ENCODE results near the gene HECW1.
A peak's percentile ranks its signal among the peaks of the same experiment; 100 is the strongest.
"Not testable (repeated sequence)": the region's sequence is repeated elsewhere in the genome, so short reads cannot be mapped to it uniquely, and the experiment has no call there.

Gene HECW1

DNA sequence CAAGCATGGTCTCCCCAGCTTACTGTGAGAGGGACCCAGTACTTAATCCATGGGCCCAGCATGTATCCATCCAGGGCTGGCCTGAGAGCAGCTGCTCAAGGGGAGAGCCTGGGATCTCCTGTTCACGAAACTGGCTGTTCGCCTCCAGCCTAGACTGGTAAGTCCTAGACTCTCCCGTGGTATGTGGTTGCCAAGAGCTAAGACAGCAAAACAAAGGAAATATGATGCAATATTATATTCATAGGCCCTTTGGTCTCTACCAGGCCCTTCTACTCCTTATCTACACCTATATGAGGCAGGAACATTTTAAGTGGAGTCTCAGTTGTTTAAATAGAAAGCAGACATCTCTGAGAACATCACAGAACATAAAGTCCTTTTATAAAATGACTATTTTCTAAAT, 441.6 kb downstream of the HECW1 start:
- no peak for DNase-seq

DNA sequence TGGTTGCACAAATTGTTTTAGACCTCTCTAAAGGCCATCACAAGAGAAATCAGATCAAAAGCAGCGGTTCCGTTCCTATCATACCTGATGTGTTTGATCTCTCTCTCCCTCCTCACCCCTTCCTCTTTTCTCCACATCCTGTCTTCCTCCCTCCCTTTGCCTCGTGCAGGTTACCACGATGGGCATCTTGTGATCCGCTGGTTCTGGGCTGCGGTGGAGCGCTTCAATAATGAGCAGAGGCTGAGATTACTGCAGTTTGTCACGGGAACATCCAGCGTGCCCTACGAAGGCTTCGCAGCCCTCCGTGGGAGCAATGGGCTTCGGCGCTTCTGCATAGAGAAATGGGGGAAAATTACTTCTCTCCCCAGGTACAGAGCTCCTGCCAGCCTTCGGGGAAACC, 442.0 kb downstream of the HECW1 start:
- no peak for DNase-seq

DNA sequence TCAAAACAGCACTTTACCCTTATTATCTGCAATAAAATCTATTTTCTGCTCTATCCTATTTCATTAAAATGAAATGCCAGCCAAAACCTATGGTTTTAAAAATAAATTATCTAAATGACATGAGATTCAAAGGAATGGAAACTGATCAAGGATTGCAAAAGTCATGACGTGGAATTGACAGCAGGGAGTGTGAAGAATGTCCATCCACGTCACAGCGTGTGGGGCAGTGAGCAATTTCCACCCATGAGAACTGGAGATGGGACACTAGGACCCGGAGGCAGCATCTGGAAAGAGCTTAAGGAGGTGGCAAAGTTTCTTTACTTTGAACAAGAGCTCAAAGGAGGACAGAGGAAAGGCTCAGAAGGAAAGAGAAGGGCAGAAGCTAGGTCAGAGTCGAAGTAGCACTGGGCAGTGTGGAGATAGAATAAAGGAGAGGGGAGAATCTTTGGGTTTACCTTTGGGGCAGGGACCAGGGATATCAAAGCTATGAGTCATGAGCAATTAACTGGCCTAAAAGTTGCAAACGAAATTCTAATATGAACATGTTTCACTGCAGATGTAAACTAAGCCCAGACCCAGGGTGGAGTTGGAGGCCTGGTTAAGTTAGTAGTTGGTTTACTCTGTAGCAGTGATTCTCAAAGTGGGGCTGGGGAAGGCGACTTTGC, 445.5 kb downstream of the HECW1 start:
- DNase-seq, result no peak

DNA sequence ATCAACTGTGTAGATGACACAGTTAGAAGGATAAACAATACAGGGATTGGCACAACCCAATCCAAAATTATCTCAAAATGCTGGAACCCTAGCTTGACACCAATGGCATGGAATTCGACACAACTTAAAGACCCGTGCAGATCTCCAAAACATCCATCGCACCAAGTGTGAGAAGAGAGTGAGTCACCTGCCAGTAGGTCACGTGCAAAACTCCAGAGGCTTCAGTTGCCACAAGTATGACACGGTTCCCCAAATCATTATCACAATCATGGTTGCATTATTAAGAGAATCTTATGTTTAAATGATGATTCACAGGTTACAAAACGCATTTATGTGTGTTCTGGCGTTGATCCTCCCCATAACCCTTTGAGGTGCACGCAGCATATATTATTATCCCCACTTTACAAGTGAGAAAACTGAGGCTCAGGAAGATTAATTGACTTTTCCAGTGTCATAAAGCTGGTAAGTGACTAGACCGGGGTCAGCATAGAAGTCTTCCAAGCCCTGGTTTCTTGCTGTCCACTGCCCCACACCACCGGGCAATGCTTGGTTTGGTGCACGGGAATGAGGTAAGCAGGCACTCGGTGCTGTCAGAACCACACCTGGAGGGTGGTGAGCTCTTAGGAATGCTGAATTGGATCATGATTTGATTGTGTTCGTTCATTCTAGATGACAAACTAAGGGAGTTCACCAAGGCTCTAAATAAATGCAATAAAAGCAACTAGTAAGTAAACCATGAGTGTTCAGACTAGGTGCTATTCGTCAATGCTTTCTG, 446.9 kb downstream of the HECW1 start:
- DNase-seq, result peak; percentile 16

DNA sequence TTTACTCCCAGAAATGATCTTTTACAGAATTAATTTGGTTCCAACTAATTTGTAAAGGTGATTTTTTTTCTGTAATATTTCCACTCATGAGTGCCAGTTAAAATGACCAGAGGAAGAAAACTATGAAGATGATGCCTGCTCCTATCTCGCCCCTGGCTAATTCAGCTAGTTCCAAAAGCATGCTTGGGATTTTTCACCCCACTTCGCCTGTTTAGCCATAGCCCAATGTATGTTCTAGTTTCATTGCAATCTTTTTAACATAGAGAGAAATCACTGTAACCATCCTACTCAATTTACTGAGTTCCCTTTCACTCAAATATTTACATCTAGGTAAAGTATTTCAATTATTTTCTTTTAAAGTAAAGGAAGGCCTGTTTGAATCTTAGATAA, 447.5 kb downstream of the HECW1 start:
- no peak for DNase-seq

DNA sequence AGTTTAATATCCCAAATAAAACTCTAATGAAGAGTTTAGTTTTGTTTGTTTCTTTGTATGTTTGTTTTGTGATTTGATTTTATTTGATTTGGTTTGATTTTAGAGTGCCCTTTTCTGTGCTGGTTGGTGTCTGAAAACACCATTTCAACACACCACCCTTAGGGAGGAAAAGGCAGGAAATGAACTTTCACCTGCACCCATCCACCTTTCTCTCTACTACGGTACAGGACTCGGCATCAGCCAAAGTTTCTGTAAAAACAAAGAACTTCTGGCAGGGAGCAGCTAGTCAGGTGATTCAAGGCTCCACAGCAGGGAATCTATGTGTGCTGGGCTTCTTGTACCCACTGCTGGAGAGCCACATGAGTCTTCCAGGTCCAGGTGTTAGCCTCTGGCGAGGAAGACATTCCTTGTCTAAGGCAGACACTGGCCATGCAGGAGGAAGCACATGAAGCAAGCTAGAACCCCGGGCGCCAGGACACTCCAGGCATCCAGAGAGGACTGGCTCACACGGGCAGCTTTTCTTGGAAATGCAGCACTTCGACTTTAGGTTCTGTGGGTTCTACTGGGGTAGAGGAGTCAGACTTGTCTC, 448.4 kb downstream of the HECW1 start:
- no peak for DNase-seq

DNA sequence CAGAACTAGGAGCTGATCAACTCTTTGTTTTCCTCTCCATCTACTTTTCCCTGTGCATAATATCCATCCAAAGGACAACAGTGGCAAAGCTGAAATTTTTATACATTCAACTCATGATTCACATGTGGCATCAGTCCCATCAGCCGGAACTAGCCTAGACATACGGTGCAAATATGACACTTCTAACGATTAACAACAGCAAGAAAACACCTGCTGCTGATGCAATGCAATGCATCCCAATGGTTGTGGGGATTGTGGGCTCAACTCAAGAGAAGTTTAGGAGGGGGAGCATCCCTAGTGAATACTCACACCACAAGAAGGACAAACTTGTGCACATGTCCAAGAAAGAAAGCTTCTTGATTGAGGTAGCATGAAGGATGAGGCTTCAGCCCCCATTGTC, 449.9 kb downstream of the HECW1 start:
- no peak for DNase-seq

DNA sequence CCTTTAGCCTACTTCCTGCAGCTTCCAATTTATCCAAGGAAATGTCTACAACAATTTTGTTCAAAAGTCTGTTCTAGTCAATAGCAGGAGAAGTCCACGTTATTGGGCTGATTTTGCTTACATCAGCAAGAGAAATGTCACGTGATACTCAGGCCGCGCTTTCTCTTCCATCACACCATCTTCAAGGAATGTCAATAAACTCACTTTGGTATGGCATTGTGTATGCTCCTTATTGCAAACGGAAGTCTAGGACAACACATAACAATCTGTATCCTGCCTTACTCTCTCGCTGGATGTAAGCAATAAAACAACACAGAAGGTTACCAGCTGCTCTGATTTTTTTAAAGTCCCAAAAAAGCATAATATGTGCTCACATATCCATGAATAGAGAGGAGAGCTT, 453.3 kb downstream of the HECW1 start:
- DNase-seq, result no peak

DNA sequence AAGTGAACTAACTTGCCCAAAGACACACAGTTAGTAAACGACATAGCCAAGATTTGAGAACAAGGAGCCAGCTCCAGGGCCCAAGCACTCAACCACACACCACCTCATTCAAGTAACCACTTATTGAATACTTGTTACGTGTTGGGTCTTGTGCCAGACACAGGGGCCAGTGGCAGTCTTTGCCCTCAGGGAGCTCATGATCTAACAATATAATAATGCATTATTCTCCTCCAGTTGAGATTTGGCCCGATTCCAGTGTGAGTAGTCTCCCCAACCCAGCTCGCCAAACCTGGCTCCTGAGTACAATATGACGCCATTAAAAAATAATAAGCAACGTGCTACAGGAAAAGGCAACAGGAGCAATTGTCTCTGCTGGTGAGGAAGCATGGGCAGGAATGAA, 456.1 kb downstream of the HECW1 start:
- no peak for DNase-seq

DNA sequence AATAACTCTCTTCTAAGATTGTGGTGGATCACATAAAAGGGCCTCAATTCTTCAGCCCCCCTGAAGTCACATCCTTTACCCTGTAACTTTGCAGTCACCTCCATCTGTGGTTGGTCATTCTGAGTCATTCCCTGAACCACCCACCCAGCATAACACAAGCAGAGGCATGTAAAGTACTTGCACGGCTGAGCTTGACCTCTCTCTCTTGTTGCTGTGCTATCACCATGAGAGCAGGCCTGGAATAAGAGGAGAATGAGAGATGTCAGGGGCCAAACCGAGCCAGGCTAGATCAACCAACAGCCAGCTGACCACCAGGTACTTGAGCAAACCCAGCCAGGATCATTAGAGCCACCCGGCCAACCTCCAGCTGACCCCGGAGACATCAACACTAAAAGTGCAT, 457.0 kb downstream of the HECW1 start:
- peak; percentile 42 for DNase-seq

DNA sequence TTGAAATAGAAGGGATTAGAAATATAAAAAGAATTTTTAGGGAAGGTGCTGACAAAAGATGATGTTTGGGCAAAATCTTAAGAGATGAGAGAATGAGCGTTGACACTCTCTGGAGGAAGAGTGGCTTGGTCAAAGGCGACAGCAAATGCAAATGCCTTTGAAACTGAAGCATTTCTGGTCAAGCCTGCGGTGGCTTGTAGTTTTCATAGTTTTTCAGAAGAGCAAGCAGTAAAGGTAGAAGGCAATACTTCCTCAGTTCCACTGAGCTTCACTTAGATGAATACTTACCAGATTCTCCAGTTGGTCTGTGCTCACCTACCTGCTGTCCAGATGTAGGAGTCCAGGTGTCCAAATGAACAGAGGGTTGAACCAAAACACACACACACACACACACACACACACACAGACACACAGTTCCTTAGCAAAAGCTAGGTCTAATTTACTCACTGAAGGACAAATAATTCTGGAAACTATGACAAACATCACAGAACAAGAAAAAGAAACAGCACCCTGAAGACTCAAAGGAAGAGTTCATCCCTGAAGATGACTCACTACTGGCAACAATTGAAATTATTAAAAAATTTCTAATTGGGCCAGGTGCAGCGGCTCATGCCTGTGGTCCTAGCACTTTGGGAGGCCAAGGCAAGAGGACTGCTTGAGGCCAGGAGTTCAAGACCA, 458.4 kb downstream of the HECW1 start:
- DNase-seq, result no peak

DNA sequence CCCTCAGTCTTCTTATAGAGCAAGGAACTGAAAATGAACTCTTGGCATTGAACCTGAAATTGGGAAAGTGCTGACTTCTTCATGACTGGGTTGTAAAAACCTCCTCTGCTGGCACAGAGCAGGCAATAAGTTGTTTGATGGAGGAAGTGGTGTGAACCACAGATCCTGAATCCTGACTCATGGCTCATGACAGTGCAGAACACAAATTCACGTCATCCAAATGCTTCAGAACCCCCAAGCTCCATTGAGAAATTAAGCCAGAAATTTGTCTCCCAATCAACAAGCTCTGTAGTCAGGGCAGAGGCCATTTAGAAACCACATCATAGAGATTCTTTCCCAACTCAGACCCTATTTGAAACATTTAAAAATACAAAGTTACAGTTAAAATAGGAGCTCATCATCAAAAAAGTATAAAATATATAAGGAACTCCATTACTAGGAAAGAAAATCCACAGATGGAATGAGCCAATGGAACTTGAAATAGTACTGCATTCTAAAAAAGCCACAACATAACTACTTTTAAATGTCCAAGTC, 460.1 kb downstream of the HECW1 start:
- peak; percentile 97 for DNase-seq

DNA sequence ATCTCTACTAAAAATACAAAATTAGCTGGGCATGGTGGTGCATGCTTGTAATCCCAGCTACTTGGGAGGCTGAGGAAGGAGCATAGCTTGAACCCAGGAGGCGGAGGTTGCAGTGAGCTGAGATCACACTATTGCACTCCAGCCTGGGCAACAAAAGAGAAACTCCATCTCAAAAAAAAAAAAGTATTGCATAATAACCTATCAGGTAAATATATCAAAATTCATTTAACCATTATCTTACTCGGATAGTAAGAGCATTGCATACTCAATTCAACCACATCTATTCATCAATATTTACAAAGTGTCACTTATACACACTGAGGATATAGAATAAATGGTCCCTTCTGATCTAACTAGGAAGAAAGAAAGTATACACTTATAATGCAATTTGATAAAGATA, 461.4 kb downstream of the HECW1 start:
- not testable (repeated sequence) for DNase-seq

DNA sequence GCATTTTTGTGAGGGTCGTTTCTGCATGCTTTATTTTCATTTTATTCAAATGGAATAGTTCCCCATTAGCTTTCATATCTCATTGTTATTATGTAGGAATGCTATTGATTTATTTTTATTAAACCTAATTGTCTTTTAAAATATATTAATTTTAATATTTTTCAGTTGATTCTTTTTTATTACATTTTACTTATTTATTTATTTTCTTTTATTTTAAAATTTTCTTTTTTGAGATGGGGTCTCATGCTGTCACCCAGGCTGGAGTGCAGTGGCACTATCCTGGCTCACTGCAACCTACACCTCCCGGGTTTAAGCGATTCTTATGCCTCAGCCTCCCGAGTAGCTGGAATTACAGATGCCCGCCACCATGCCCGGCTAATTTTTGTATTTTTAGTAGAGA, 463.1 kb downstream of the HECW1 start:
- DNase-seq, result no peak

DNA sequence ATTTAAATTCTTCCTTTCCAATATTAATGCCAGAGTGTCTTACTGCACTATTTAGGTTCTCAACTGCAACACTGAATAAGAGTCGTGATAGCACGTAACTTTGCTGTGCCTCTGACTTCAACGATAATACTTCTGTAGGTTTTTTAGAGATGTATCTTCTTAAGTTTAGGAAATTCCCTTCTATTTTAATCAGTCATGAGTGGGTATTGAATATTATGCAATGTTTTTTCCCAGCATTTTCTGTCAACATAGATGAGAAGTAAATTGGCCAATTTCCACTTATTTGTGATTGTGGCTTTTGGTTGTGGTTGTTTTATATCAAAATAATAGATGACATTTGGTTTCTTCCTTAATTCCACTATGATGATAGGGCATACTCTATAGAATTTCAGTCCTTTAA, 463.8 kb downstream of the HECW1 start:
- peak; percentile 68 for DNase-seq

DNA sequence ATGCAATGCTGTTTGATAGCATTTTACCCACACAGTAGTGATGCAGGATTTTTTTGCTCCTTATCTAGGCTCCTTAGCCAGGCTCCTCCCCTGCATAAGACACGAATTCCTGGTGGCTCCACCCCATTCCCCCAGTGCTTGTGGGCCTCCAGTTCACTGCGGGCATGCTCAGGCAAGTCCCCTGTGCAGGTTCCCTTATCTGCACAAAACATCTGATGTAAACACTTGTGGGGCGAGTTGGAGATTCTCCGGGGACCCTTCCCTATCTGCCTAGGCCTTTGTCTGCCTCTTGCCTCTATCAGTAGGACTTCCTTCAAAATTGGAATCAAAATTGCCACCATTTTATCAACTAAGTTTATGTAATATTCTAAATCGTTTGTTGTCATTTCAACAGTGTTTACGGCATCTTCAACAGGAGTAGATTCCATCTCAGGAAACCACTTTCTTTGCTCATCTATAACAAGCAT, 465.1 kb downstream of the HECW1 start:
- no peak for DNase-seq

DNA sequence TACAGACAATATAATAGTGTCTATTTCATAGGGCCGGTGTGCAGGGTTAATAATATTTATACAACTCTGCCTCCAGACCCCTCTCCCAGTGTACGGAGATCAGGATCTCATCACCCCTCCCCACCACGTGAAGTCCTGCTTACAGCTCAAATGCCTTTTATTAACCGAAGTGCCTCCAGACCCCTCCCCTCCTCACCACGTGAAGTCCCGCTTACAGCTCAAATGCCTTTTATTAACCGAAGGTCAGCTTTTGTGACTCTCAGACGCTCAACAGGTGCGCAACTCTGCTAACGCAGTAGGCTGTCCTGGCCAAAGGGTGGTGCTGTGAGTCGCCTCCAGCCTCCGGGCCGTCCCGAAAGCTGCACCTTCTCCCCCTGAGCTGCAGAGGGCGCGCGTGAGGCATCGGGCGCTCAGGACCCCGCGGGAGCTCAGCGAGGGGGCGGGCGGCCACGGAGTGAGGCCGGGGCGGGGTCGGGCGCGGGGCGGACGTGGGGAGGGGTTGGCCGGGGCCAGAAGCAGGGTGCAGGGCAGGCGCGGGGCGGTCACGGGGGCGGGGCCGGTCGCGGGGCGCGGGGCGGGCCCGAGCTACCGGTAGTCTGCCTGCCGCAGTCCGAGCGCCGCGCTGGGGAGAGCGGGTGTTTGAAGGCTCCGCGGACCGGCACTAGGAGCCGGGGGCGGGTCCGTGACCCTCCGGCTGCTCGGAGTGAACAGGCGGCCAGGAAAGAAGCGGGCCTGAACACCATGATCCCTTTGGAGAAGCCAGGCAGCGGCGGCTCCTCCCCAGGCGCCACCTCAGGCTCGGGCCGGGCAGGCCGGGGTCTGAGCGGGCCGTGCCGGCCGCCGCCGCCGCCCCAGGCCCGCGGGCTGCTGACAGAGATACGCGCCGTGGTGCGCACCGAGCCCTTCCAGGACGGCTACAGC, 470.3 kb downstream of the HECW1 start, which contains the start of gene STK17A:
Gene STK17A (plus strand): TSS at position 606 of the 921 bp plus-strand sequence. CDS start 136 bp downstream, at position 742.
- peak; percentile 97 for DNase-seq

DNA sequence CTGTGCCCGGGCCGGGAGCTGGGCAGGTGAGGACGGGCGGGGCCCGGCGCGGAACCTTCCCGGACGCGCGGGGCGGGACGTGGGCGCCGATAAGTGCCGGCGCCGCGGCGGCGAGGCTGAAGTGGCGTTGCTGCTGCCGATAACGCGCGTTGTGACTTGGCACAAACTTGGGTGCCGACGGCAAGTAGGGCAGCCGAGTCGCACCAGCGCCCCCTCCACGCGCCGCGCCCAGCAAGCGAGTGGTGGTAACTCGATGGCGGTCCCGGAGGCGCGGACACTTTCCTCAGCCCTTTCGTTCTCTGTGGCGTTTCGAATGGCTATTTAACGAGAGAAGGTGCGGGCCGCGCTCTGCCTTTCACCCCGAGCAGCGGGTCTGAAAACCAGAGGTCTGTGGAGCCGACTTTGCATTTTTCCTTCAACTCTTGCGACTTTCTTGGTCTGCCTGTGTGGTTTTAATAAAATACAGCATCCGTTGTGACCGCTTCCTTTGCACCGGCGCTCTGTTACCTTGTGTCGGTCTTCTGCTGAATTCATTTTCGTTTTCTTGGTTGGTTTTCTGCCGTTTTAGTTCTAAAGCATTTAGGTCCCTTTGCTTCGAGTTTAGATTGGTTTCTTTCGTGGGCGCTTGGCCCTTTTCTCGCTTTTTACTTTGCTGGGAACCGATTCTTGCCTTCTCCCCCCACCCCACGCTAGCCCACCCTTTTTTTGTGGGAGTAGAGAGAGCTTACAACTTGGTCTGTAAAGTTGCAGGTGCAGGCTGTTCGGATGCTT, 471.2 kb downstream of the HECW1 start:
- peak; percentile 59 for DNase-seq

DNA sequence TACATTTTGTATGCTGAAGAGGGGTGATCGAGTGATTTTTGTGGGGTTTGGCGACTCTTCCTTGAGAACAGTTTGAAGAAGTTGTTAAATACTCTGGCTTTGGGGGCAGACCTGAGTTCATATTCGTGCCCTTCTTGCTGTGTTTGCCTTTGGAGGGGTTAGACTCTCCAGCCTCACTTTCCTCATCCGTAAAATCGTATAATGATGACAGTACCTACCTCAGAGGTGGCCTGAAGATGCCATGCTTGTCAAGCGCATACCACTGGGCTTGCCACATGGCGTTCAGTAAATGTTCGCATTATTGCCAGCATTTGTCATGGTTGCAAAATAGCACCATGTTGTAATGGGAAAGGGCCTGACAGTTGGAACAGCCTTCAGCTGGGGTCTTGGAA, 471.7 kb downstream of the HECW1 start:
- peak; percentile 83 for DNase-seq

DNA sequence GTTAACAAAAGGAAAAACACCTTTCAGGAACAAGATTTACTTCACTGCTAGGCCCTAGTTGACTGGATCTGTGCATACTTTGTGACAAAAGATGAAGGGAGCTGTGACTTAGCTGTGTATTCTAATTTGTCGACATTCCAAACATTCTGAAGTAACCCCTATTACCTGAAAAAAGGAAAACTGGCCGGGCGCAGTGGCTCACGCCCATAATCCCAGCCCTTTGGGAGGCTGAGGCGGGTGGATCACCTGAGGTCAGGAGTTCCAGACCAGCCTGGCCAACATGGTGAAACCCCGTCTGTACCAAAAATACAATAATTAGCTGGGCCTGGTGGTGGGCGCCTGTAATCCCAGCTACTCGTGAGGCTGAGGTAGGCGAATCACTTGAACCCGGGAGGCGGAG, 472.3 kb downstream of the HECW1 start:
- DNase-seq, result not testable (repeated sequence)

DNA sequence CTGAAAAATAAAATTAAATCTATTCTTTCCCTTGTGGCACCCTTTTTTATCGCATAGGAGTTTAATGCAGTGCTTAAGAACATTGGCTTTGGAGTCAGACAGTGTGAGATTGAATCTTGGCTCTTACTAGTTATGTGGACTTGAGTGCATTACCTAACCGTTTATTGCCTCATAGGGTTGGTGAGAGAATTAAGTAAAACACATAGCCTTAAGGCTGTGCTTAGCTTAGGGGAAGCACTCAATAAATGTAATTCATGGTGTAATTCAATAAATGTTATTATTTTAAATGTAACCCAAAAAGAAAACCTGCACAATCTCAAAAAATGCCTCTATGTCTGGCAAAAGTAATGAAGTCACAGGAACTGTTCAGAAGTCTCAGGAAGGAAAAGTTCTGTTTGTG, 473.1 kb downstream of the HECW1 start:
- DNase-seq, result peak; percentile 69
